ENCODE results near the gene LLGL1. TPM values are rescaled to one million over a fixed set of nuclear protein-coding genes. Genes with fewer than 3 reads are reported as not detected.

LLGL1 gene
- polyA plus RNA-seq, 3 donors = 0.52 to 10.8 (median 0.76) TPM

DNA sequence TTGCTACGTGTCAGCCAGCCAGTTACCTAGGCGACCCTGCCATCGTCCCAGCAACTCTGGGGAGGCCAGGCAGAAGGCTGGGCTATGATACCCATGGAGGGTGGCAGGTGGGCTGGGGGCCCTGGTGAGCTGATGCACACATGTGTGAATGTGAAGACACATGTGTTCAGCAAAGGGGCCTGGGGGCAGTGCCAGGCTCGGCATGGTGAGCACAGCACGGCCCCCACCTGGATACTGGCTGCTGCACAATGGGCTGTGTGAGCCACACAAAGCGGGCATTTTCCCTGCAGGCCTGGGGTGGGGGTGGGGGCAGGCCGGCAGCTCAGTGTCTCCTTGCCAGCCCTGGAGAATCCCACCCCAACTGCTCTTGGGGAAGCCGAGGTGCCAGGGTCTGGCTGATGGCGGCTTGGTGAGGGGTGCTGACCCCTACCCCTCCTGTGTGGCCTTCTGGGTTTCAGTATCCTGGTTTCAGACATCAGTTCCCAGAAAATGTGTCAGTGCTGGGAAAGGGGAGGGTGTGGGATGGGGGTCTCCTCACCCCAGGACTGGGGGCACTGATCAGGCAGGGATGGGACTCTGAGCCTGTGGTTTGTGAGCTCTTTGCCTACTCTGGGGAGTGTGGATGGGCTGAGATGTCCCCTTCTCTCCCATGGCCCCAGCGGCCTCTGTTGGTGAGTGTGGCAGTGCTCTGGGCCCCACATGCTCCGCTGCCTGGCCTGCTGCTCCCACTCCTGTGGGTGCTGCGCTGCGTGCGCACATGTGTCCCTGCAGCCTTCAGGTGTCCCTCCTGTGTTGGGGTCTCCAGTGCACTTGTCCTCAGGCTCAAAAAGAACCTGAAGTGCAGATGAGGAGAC lies 5.1 kb downstream of the LLGL1 start:
- H3K9me3 ChIP-seq (replicated peaks in 1 of 2; ENCODE audit: control insufficient read depth in 1 of 2, insufficient read depth in 1 of 2, low read length in 2 of 2) = no peaks in the 10 kb centered on the region
- peaks cover 18% of the 10 kb centered on the region for H3K4me1 Mint-ChIP-seq
- TF ChIP-seq, protein P1, sequence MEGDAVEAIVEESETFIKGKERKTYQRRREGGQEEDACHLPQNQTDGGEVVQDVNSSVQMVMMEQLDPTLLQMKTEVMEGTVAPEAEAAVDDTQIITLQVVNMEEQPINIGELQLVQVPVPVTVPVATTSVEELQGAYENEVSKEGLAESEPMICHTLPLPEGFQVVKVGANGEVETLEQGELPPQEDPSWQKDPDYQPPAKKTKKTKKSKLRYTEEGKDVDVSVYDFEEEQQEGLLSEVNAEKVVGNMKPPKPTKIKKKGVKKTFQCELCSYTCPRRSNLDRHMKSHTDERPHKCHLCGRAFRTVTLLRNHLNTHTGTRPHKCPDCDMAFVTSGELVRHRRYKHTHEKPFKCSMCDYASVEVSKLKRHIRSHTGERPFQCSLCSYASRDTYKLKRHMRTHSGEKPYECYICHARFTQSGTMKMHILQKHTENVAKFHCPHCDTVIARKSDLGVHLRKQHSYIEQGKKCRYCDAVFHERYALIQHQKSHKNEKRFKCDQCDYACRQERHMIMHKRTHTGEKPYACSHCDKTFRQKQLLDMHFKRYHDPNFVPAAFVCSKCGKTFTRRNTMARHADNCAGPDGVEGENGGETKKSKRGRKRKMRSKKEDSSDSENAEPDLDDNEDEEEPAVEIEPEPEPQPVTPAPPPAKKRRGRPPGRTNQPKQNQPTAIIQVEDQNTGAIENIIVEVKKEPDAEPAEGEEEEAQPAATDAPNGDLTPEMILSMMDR (IDR thresholded peaks at IDR 0.05) = no peak
- no peak overlapping the region for H2AFZ ChIP-seq (ENCODE audit: insufficient read depth, low read depth, low read length, poor library complexity, severe bottlenecking)
- no peak for DNase-seq
- no peak overlapping the region for H3K27ac ChIP-seq (ENCODE audit: low read depth in 1 of 2, low read length in 2 of 2)
- H3K36me3 ChIP-seq (replicated peaks in 1 of 2; ENCODE audit: control insufficient read depth in 1 of 2, insufficient read depth in 2 of 2, low read length in 2 of 2) = peaks cover 12 to 30% of the 10 kb centered on the region in 2 donors
- peaks cover 7 to 11% of the 10 kb centered on the region in 2 donors for H3K4me1 ChIP-seq (ENCODE audit: control insufficient read depth in 1 of 2, insufficient read depth in 2 of 2, low read length in 2 of 2)
- H3K9me3 Mint-ChIP-seq = peaks cover 0 to 2% (median 0%) of the 10 kb centered on the region in 7 donors
- WGBS (ENCODE audit: insufficient coverage) = 91% methylated on average over 12 of the region's 14 CpGs
- H3K4me2 ChIP-seq (replicated peaks; ENCODE audit: extremely low read depth, low read length, poor library complexity, severe bottlenecking) = no peak overlapping the region
- H3K4me3 ChIP-seq (replicated peaks in 1 of 3; ENCODE audit: low read depth in 2 of 3, low read length in 3 of 3) = no peak overlapping the region
- H3K36me3 Mint-ChIP-seq = peaks cover 18 to 33% of the 10 kb centered on the region in 2 donors
- intact Hi-C loops (cut with micrococcal nuclease) = no loop called here
- H3K27ac Mint-ChIP-seq = no peak overlapping the region
- H3K27me3 ChIP-seq (ENCODE audit: control insufficient read depth in 2 of 2, insufficient read depth in 2 of 2, low read length in 2 of 2) = no peaks in the 10 kb centered on the region
- H3K27me3 Mint-ChIP-seq (ENCODE audit: low read depth in 3 of 3) = peaks cover 3 to 7% (median 5%) of the 10 kb centered on the region in 3 donors
- H3K9ac ChIP-seq (ENCODE audit: insufficient read depth, low read length, poor library complexity, severe bottlenecking) = no peak overlapping the region
- H3K79me2 ChIP-seq (ENCODE audit: insufficient read depth, low read length) = no peaks in the 10 kb centered on the region
- H3K4me3 Mint-ChIP-seq = peak overlapping the region in 1 of 2 donors; percentile 31
- peaks cover 3% of the 10 kb centered on the region for H4K20me1 ChIP-seq (ENCODE audit: insufficient read depth, low read length)

DNA sequence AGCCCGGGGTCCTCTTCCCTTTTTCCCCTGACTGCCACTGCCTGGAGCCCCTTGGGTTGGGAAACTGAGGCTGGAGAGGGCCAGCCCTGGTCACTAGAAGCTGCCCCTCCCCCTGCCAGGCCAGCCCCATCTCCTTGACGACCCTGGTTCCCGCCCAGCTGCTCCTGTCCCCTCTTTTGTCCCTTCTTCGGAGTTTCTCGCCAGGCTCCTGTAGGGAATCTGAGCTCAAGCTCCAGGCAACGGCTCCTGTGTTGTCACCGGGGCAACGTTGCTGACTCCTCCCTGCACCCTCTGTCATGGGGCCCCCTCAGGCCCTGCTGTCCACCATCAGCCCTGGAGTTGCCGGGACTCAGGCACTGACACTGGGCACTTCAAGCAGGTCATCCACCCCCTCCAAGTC lies 5.7 kb downstream of the LLGL1 start:
- Mint-ChIP-seq H3K4me1 (peaks cover 15% of the 10 kb centered on the region), H3K4me3 (no peak overlapping the region), H3K27ac (peak overlapping the region in 1 of 7 donors; percentile 42), H3K36me3 (peaks cover 22 to 40% of the 10 kb centered on the region in 2 donors), H3K27me3 (ENCODE audit: low read depth in 3 of 3) (peaks cover under 1 to 5% (median 5%) of the 10 kb centered on the region in 3 donors), H3K9me3 (peaks cover 0 to 2% (median 0%) of the 10 kb centered on the region in 7 donors)
- no peak overlapping the region for H3K4me3 ChIP-seq (replicated peaks in 1 of 3; ENCODE audit: low read depth in 2 of 3, low read length in 3 of 3)
- intact Hi-C loops (cut with micrococcal nuclease) = no loop called here
- peaks cover 4 to 7% of the 10 kb centered on the region in 2 donors for H3K4me1 ChIP-seq (ENCODE audit: control insufficient read depth in 1 of 2, insufficient read depth in 2 of 2, low read length in 2 of 2)
- H4K20me1 ChIP-seq (ENCODE audit: insufficient read depth, low read length) = peaks cover 3% of the 10 kb centered on the region
- no peaks in the 10 kb centered on the region for H3K9me3 ChIP-seq (replicated peaks in 1 of 2; ENCODE audit: control insufficient read depth in 1 of 2, insufficient read depth in 1 of 2, low read length in 2 of 2)
- 92% methylated on average over 8 of the region's 9 CpGs for WGBS (ENCODE audit: insufficient coverage)
- H3K9ac ChIP-seq (ENCODE audit: insufficient read depth, low read length, poor library complexity, severe bottlenecking) = no peak overlapping the region
- H3K79me2 ChIP-seq (ENCODE audit: insufficient read depth, low read length) = no peaks in the 10 kb centered on the region
- no peak overlapping the region for H2AFZ ChIP-seq (ENCODE audit: insufficient read depth, low read depth, low read length, poor library complexity, severe bottlenecking)
- peaks cover 14 to 35% of the 10 kb centered on the region in 2 donors for H3K36me3 ChIP-seq (replicated peaks in 1 of 2; ENCODE audit: control insufficient read depth in 1 of 2, insufficient read depth in 2 of 2, low read length in 2 of 2)
- H3K27me3 ChIP-seq (ENCODE audit: control insufficient read depth in 2 of 2, insufficient read depth in 2 of 2, low read length in 2 of 2) = no peaks in the 10 kb centered on the region
- no peak for DNase-seq
- TF ChIP-seq, protein P1 (IDR thresholded peaks at IDR 0.05) = no peak
- H3K4me2 ChIP-seq (replicated peaks; ENCODE audit: extremely low read depth, low read length, poor library complexity, severe bottlenecking) = no peak overlapping the region
- no peak overlapping the region for H3K27ac ChIP-seq (ENCODE audit: low read depth in 1 of 2, low read length in 2 of 2)
